HG02870 (cell line): ENCODE measurements around the gene SRGAP2.
A peak's percentile ranks its signal among the peaks of the same experiment; 100 is the strongest.
"Not testable (repeated sequence)": the region's sequence is repeated elsewhere in the genome, so short reads cannot be mapped to it uniquely, and the experiment has no call there.

ENCODE experiments used
- ATAC-seq: cut with Tn5 transposase; IDR thresholded peaks from one replicate; pipeline ENCODE4 v1.9.1; 2021; ENCODE audit warnings: mild to moderate bottlenecking, moderate library complexity; ENCODE audit not compliant: unreplicated experiment

Gene SRGAP2

GRCh38 chr1:206246129-206246886, 43.0 kb downstream of the SRGAP2 start:
- ATAC-seq: not testable (repeated sequence)

- peak; percentile 86 for ATAC-seq
Measured at GRCh38 chr1:206250953-206251681, 47.8 kb downstream of the SRGAP2 start.

GRCh38 chr1:206252680-206253335, 49.5 kb downstream of the SRGAP2 start:
- ATAC-seq: not testable (repeated sequence)
